Measurements from ENCODE around the gene NAB1.

The NAB1 gene

DNA sequence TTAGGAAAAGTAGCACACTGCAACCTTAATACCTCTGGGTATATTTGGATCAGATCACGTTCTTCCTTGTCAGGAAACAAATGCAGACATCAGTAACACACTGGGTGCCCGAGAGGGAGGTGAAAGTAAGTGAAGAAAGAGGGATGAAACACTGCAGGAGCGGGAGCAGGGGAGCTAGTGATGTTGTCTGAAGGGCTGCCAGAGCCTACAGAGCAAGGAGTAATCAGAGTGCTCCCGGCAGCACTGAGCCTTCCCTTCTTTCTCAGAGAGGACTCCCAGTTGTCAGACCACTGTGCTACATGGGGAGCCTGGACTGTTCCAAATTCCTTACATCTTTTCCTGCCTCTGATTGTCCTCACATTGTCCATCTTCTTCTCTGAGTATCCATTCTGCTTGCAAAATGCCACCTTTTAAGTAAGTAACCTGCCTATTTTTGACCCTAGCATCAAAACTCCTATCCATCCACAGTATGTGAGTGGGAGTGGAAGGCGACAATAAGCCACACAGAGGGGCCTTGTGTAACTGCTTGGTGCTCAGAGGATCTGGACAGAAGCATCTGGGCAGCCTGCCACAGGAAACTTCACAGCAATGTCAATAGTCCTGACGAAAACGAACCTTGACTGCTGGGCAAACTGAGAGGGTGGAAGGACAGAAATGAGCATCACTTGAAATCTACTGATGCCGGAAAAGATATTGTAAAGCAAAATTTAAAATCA is 10.8 kb upstream of the NAB1 start:
- DNase-seq (ENCODE audit: low read depth), result no peak
- TF ChIP-seq, protein P1, sequence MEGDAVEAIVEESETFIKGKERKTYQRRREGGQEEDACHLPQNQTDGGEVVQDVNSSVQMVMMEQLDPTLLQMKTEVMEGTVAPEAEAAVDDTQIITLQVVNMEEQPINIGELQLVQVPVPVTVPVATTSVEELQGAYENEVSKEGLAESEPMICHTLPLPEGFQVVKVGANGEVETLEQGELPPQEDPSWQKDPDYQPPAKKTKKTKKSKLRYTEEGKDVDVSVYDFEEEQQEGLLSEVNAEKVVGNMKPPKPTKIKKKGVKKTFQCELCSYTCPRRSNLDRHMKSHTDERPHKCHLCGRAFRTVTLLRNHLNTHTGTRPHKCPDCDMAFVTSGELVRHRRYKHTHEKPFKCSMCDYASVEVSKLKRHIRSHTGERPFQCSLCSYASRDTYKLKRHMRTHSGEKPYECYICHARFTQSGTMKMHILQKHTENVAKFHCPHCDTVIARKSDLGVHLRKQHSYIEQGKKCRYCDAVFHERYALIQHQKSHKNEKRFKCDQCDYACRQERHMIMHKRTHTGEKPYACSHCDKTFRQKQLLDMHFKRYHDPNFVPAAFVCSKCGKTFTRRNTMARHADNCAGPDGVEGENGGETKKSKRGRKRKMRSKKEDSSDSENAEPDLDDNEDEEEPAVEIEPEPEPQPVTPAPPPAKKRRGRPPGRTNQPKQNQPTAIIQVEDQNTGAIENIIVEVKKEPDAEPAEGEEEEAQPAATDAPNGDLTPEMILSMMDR (IDR thresholded peaks at IDR 0.05; ENCODE audit: low read depth, low read length, missing control alignments), result no peak
- in situ Hi-C loops (cut with HindIII; ENCODE audit: low sequenced_read_pairs), result no loop called here
- no peak overlapping the region for H3K4me3 ChIP-seq (ENCODE audit: low read depth, low read length)

DNA sequence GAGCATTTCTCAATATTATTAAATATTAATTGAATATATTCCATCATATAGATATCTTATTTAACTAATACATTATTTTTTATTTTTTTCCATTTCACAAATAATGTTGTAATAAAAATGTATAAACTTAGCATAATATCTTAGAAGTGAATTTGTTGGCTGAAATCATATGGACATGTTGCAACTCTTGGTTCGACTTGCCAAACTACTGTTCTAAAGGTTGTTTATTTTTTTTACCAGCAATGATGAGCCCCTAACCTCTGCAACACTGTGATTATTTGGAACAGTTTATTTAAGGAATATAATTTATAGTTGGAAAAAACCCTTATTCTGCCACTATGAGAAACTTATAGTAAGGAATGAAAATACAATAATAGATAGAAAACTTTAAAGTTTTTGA is 8.8 kb upstream of the NAB1 start:
- no peak overlapping the region for H3K4me3 ChIP-seq (ENCODE audit: low read depth, low read length)
- TF ChIP-seq, protein P1 (IDR thresholded peaks at IDR 0.05; ENCODE audit: low read depth, low read length, missing control alignments), result no peak
- no peak for DNase-seq (ENCODE audit: low read depth)
- in situ Hi-C loops (cut with HindIII; ENCODE audit: low sequenced_read_pairs), result no loop called here

DNA sequence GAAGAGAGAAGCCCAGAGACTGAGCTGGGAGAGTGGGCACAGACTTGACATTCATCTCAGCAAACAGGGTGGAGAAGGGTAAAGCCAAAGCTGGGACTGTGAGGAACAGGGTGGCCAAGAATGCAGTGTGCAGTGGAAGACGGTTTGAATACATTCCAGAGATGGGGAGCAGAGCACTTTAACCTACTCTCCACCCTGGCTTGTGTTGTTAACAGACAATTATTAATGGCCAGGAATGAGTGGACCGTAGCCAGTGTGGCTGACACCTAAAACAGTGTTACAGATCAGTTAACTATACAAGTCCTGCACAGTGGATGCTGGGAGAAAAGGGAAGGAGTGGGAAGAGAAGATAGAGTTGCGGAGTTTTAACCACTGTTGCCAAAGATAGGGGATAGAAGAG is 7.4 kb upstream of the NAB1 start:
- TF ChIP-seq, protein P1 (IDR thresholded peaks at IDR 0.05; ENCODE audit: low read depth, low read length, missing control alignments), result no peak
- in situ Hi-C loops (cut with HindIII; ENCODE audit: low sequenced_read_pairs), result no loop called here
- H3K4me3 ChIP-seq (ENCODE audit: low read depth, low read length), result no peak overlapping the region

DNA sequence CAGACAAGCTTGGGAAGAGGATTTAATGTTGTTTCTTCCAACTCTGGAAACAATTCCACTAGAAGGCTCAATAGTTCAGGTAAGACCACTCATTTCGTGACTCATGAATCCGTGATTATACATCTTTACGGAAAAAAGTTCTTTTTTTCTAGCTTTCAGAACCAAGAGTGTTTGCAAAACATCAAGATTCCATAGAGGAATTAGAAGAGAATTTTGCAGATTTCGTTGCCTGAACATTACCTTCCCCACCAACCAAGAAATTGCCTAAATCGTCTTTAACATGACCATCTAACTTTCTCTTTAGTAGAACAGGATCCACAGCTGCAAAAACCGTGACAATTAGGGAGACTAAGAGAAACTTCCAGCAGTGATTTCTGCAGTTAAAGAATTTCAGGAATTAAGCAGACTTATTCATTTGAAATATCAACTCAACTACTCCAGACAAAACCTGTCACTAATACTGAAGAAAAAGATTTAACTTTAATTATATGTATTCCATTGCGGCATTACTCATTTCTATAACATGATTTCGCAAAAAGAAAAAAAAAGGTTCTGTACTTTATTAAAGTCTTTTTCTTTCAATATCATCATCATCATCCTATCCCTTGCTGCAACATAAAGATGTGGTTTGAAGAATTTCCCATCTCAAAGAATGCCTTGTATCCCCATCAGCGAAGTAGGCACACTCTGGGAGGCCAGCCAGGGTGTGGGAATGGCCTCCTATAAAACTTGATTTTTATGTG is 1.9 kb upstream of the NAB1 start:
- TF ChIP-seq, protein P1 (IDR thresholded peaks at IDR 0.05; ENCODE audit: low read depth, low read length, missing control alignments), result no peak
- H3K4me3 ChIP-seq (ENCODE audit: low read depth, low read length), result no peak overlapping the region
- no peak for DNase-seq (ENCODE audit: low read depth)
- in situ Hi-C loops (cut with HindIII; ENCODE audit: low sequenced_read_pairs), result no loop called here

More for the DNA sequence above, 7.4 kb upstream of the NAB1 start:
- no peak for DNase-seq (ENCODE audit: low read depth)

DNA sequence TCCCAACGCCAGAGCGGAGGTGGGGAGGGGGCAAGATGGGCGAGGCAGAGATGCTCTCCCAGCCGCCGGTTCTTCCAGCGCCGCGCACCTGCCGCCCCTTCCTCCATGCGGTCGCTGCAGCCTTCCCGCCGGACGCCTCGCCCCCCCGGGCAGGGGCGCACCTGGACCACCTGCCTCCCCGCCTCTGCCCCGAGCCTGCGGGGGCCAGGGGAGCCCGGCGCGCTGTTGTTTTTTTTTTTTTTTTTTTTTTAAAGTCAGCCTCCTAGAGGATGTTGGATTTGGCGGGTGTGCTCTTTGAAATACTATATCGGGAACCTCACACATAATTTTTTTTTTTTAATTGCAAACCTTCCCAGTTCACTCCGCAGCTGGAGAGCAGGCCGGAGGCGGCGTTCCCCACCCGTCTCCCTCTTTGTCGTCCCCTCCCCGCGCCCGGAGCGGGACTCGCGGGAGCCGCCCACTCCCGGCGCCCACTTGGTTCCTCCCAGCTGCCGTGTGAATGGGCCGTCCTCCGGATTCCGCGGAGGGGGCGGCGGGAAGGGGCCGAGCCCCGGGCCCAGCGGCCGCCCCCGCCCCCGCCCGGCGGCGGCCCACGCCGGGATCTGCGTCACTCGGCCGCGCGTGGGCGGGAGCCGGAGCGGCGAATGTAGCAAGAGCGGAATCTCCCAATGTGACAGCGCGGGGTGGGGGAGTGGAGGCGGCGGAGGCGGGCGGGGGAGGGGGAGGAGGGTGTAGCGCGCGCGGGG is 421 bp upstream of the NAB1 start:
- TF ChIP-seq, protein P1 (IDR thresholded peaks at IDR 0.05; ENCODE audit: low read depth, low read length, missing control alignments), result no peak
- H3K4me3 ChIP-seq (ENCODE audit: low read depth, low read length), result peak overlapping the region; percentile 85
- in situ Hi-C loops (cut with HindIII; ENCODE audit: low sequenced_read_pairs), result no loop called here
- peak; percentile 50 for DNase-seq (ENCODE audit: low read depth)

DNA sequence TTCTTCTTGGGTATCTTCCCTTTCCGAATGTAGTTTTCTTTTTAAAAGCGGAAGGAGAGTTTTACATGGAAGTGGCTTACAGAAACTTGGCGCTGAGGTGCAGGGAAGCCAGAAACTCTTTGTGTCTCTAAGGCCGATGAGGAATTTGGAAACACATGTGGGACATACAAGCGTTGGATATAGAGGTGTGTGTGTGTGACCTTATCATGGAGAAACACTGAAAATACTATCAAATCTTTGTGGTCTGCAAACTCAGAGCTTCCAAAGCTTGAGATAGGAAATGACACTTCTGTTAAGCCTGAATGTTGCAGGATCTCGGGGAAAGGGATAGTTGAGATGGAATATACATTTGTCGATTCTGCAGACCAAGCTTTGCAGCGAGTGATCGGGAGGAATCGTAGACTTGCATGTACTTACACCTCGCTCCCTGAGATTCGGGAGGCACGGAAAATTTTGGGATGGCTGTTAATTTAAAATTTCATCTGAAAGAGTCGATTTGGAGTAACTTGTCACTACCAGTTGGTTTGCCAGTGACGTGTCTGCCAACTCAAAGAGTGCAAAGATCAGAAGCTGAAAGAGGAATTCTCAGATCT is 1.0 kb downstream of the NAB1 start:
- TF ChIP-seq, protein P1 (IDR thresholded peaks at IDR 0.05; ENCODE audit: low read depth, low read length, missing control alignments), result no peak
- DNase-seq (ENCODE audit: low read depth), result no peak
- peak overlapping the region; percentile 85 for H3K4me3 ChIP-seq (ENCODE audit: low read depth, low read length)
- in situ Hi-C loops (cut with HindIII; ENCODE audit: low sequenced_read_pairs), result no loop called here
